Measurements from ENCODE around the gene RPTOR. TPM values are rescaled to one million over a fixed set of nuclear protein-coding genes. Genes with fewer than 3 reads are reported as not detected.
A peak's percentile ranks its signal among the peaks of the same experiment; 100 is the strongest.

Gene RPTOR
- total RNA-seq, 1 experiment from 2014 or later = 58.0 TPM

DNA sequence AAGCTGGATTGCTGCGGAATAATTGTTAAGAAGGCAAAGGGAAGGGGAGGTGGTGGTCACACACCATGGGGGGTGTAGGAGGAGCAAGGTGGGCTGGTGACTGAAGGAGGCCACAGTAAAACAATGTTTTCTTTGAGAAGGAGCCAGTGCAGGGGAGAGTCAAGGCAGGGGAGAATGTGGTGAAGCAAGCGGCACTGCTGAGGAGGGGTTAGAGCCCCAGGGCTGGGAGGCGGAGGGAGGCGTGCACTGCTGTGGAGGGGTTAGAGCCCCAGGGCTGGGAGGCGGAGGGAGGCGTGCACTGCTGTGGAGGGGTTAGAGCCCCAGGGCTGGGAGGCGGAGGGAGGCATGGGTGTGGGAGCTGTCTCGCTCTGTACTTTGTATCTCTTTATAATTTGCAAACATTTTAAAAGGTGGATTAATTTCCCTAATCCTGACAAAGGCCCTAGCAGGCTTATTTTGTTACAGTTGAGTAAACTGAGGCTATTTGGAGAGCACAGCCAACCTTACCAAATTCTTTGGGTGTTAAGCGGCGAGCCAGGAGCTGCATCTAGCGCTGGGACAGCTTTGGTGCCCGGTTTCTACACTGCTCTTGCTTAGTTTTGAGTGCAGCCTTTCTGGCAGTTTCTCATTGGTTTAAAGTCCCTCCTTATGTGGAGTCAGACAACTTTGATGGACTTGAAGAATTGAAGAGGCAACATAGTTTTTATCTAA is 20.9 kb downstream of the RPTOR start:
- no TSS peak for BruUV-seq (replicated peaks)
- TF ChIP-seq TCF7L2 (IDR thresholded peaks at IDR 0.05; ENCODE audit: low read depth, low read length) (no peak), POLR2AphosphoS5 (IDR thresholded peaks at IDR 0.05; ENCODE audit: low read depth, low read length) (no peak), SIN3A (IDR thresholded peaks at IDR 0.05; ENCODE audit: borderline replicate concordance, insufficient read depth, low read depth, low read length) (no peak), CTCF (IDR thresholded peaks at IDR 0.05) (no peak)
- TF ChIP-seq, protein P1, sequence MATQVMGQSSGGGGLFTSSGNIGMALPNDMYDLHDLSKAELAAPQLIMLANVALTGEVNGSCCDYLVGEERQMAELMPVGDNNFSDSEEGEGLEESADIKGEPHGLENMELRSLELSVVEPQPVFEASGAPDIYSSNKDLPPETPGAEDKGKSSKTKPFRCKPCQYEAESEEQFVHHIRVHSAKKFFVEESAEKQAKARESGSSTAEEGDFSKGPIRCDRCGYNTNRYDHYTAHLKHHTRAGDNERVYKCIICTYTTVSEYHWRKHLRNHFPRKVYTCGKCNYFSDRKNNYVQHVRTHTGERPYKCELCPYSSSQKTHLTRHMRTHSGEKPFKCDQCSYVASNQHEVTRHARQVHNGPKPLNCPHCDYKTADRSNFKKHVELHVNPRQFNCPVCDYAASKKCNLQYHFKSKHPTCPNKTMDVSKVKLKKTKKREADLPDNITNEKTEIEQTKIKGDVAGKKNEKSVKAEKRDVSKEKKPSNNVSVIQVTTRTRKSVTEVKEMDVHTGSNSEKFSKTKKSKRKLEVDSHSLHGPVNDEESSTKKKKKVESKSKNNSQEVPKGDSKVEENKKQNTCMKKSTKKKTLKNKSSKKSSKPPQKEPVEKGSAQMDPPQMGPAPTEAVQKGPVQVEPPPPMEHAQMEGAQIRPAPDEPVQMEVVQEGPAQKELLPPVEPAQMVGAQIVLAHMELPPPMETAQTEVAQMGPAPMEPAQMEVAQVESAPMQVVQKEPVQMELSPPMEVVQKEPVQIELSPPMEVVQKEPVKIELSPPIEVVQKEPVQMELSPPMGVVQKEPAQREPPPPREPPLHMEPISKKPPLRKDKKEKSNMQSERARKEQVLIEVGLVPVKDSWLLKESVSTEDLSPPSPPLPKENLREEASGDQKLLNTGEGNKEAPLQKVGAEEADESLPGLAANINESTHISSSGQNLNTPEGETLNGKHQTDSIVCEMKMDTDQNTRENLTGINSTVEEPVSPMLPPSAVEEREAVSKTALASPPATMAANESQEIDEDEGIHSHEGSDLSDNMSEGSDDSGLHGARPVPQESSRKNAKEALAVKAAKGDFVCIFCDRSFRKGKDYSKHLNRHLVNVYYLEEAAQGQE (IDR thresholded peaks at IDR 0.05; ENCODE audit: insufficient read depth in 1 of 2, low read depth in 2 of 2, low read length in 1 of 2) = no peak
- Histone ChIP-seq H3K9me3 (ENCODE audit: control insufficient read depth, insufficient read depth, low read depth, low read length) (no peaks in the 10 kb centered on the region), H3K4me1 (ENCODE audit: control insufficient read depth, insufficient read depth, low read length) (no peaks in the 10 kb centered on the region), H3K4me3 (ENCODE audit: low read depth in 2 of 2, low read length in 2 of 2) (no peak overlapping the region), H3K27me3 (ENCODE audit: control insufficient read depth, insufficient read depth, low read length) (no peaks in the 10 kb centered on the region), H3K27ac (ENCODE audit: low read length) (no peak overlapping the region), H3K36me3 (ENCODE audit: control insufficient read depth, insufficient read depth, low read length) (no peaks in the 10 kb centered on the region)
- ATAC-seq (peak; percentile 27; the same call in 1 of the 2 replicates), DNase-seq (ENCODE audit: low read depth, low spot score) (no peak)
- ChIA-PET POLR2A (no interaction called here), CTCF (interaction anchor here (0.6 to 0.8 kb wide), 2 partner anchors 9 to 419 kb away, joined by 6 to 7 read pairs; no protein-coding TSS in a partner anchor)
- intact Hi-C loops (cut with micrococcal nuclease; ENCODE audit: unreplicated experiment) = no loop called here
- in situ Hi-C loops (cut with HindIII; ENCODE audit: low pct_unique_long_range_greater_than_20kb, low sequenced_read_pairs) = no loop called here

DNA sequence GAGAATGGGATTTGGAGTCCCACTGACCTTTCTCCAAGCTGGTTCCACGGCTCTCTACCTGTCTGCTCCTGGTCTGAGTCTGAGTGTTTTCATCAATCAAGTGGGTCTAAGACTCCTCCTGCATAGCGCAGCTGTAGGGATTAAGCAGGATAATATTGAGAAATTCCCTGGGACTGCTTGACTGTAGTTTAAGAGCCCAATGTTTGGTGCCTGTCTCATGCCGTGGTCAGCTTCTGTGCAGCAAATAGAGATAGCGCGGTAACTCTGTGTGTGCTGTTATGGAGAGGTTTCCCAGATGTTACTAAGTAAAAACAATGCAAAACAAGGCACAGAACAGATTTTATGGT is 21.4 kb downstream of the RPTOR start:
- no peaks in the 10 kb centered on the region for H3K36me3 ChIP-seq (ENCODE audit: control insufficient read depth, insufficient read depth, low read length)
- in situ Hi-C loops (cut with HindIII; ENCODE audit: low pct_unique_long_range_greater_than_20kb, low sequenced_read_pairs) (no loop called here), intact Hi-C loops (cut with micrococcal nuclease; ENCODE audit: unreplicated experiment) (no loop called here)
- H3K27ac ChIP-seq (ENCODE audit: low read length) = no peak overlapping the region
- DNase-seq (ENCODE audit: low read depth, low spot score) (no peak), ATAC-seq (no peak)
- no peaks in the 10 kb centered on the region for H3K4me1 ChIP-seq (ENCODE audit: control insufficient read depth, insufficient read depth, low read length)
- no TSS peak for BruUV-seq (replicated peaks)
- POLR2A ChIA-PET = no interaction called here
- CTCF ChIA-PET = interaction anchor here (0.6 to 0.8 kb wide), 2 partner anchors 8 to 419 kb away, joined by 6 to 7 read pairs; no protein-coding TSS in a partner anchor
- H3K27me3 ChIP-seq (ENCODE audit: control insufficient read depth, insufficient read depth, low read length) = no peaks in the 10 kb centered on the region
- TF ChIP-seq TCF7L2 (IDR thresholded peaks at IDR 0.05; ENCODE audit: low read depth, low read length) (no peak), SIN3A (IDR thresholded peaks at IDR 0.05; ENCODE audit: borderline replicate concordance, insufficient read depth, low read depth, low read length) (no peak), CTCF (IDR thresholded peaks at IDR 0.05) (no peak), POLR2AphosphoS5 (IDR thresholded peaks at IDR 0.05; ENCODE audit: low read depth, low read length) (no peak)
- TF ChIP-seq, protein P1 (IDR thresholded peaks at IDR 0.05; ENCODE audit: insufficient read depth in 1 of 2, low read depth in 2 of 2, low read length in 1 of 2) = no peak
- no peak overlapping the region for H3K4me3 ChIP-seq (ENCODE audit: low read depth in 2 of 2, low read length in 2 of 2)
- no peaks in the 10 kb centered on the region for H3K9me3 ChIP-seq (ENCODE audit: control insufficient read depth, insufficient read depth, low read depth, low read length)
